LNCaP clone FGC (cell line): Measurements from ENCODE around the gene AGA.

Experiments
- DNase-seq: peaks from one replicate; pipeline ENCODE4 v3.0.0-alpha.2; 2011; ENCODE audit warnings: low read depth
- H3K4me3 ChIP-seq: 2 replicates; pipeline ENCODE4 v1.5.1; 2011; ENCODE audit warnings: mild to moderate bottlenecking, low read depth, low read length, control low read depth
- CTCF ChIP-seq: IDR thresholded peaks from 2 replicates; pipeline ENCODE4 v1.5.1; 2012; ENCODE audit warnings: mild to moderate bottlenecking; ENCODE audit not compliant: control insufficient read depth, insufficient read depth; ENCODE audit errors: extremely low read depth

Gene AGA

GRCh38 chr4:177483760-177484159, 41.5 kb upstream of the AGA start:
- no peak for DNase-seq
- no peak overlapping the region for H3K4me3 ChIP-seq
- no peak for TF ChIP-seq CTCF

GRCh38 chr4:177483271-177483670, 41.0 kb upstream of the AGA start:
- no peak for DNase-seq

GRCh38 chr4:177482367-177482766, 40.1 kb upstream of the AGA start:
- no peak overlapping the region for H3K4me3 ChIP-seq
- no peak for DNase-seq
- no peak for TF ChIP-seq CTCF

More at GRCh38 chr4:177483271-177483670, 41.0 kb upstream of the AGA start:
- H3K4me3 ChIP-seq = no peak overlapping the region
- TF ChIP-seq CTCF = no peak

GRCh38 chr4:177480795-177481194, 38.6 kb upstream of the AGA start:
- no peak for TF ChIP-seq CTCF
- no peak for DNase-seq
- H3K4me3 ChIP-seq = no peak overlapping the region

GRCh38 chr4:177479063-177479462, 36.8 kb upstream of the AGA start:
- no peak for TF ChIP-seq CTCF
- H3K4me3 ChIP-seq = no peak overlapping the region
- no peak for DNase-seq

GRCh38 chr4:177478496-177478895, 36.3 kb upstream of the AGA start:
- H3K4me3 ChIP-seq = no peak overlapping the region
- DNase-seq = no peak
- TF ChIP-seq CTCF = no peak

- no peak for DNase-seq
- no peak overlapping the region for H3K4me3 ChIP-seq
- no peak for TF ChIP-seq CTCF
Observed at GRCh38 chr4:177473991-177474390, 31.8 kb upstream of the AGA start.
